Stimulated activated memory B cell treated with anti-CD40 and anti-IgM and Interleukin-4, amounts not matched to agents 10 μg/mL and 1 μg/mL and 100 μg/mL, for 72 hours (primary cell): ENCODE data around the gene DBN1.

Source experiments
- ATAC-seq: fragments of 150-1000 bp; cut with Tn5 transposase; 2 replicates; pipeline ENCODE4 v1.10.0; 2021
- H3K27ac Mint-ChIP-seq: one replicate; pipeline ENCODE4 v1.8.0; 2022; ENCODE audit warnings: mild to moderate bottlenecking, mixed read lengths
- H3K27me3 Mint-ChIP-seq: one replicate; pipeline ENCODE4 v1.8.0; 2022; ENCODE audit warnings: mixed read lengths
- H3K36me3 Mint-ChIP-seq: one replicate; pipeline ENCODE4 v1.8.0; 2022; ENCODE audit warnings: mixed read lengths
- H3K4me1 Mint-ChIP-seq: one replicate; pipeline ENCODE4 v1.8.0; 2022; ENCODE audit warnings: mixed read lengths
- H3K4me3 Mint-ChIP-seq: one replicate; pipeline ENCODE4 v1.8.0; 2022; ENCODE audit warnings: mild to moderate bottlenecking, moderate library complexity, mixed read lengths
- H3K9me3 Mint-ChIP-seq: one replicate; pipeline ENCODE4 v1.8.0; 2022; ENCODE audit warnings: mixed read lengths

Gene DBN1

GRCh38 chr5:177414481-177414880 lies 59.0 kb downstream of the DBN1 start:
- Mint-ChIP-seq H3K36me3 (no peaks in the 10 kb centered on the region), H3K27me3 (no peaks in the 10 kb centered on the region), H3K4me3 (no peak overlapping the region), H3K4me1 (peaks cover 10% of the 10 kb centered on the region), H3K9me3 (no peaks in the 10 kb centered on the region), H3K27ac (no peak overlapping the region)
- ATAC-seq: no peak

- H3K4me1 Mint-ChIP-seq: peaks cover 10% of the 10 kb centered on the region
- no peaks in the 10 kb centered on the region for H3K27me3 Mint-ChIP-seq
- ATAC-seq: peak; percentile 55
- peak overlapping the region; percentile 41 for H3K4me3 Mint-ChIP-seq
- H3K36me3 Mint-ChIP-seq: no peaks in the 10 kb centered on the region
- H3K9me3 Mint-ChIP-seq: no peaks in the 10 kb centered on the region
- no peak overlapping the region for H3K27ac Mint-ChIP-seq
Observed at GRCh38 chr5:177412603-177413233, 60.7 kb downstream of the DBN1 start.

DNA sequence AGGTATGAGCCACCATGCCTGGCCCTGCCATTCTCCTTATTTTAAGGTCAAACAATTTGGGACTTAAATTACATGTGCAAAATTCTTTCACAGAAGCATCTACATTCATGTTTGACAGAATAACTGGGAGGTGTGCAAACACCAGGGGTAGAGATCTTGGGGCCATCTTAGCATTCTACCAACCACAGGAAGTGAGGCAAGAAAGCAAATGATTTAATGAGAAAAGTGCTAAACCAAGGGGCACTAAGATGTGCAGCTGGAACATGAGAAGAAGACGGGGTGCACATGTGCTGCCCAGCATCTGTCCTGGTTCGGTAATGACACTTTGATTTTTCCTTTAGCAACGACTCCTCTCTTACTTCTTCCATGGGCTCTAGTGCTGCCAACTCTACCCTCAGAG lies 62.9 kb downstream of the DBN1 start:
- H3K27me3 Mint-ChIP-seq: no peaks in the 10 kb centered on the region
- ATAC-seq: no peak
- H3K9me3 Mint-ChIP-seq: no peaks in the 10 kb centered on the region
- peaks cover 18% of the 10 kb centered on the region for H3K4me1 Mint-ChIP-seq
- no peaks in the 10 kb centered on the region for H3K36me3 Mint-ChIP-seq
- H3K27ac Mint-ChIP-seq: no peak overlapping the region
- H3K4me3 Mint-ChIP-seq: no peak overlapping the region

- Mint-ChIP-seq H3K9me3 (no peaks in the 10 kb centered on the region), H3K4me1 (peaks cover 32% of the 10 kb centered on the region), H3K27ac (no peak within 1 kb of the TSS), H3K36me3 (no peaks in the 10 kb centered on the region), H3K27me3 (no peaks in the 10 kb centered on the region), H3K4me3 (no peak within 1 kb of the TSS)
- ATAC-seq: no peak
Observed at GRCh38 chr5:177409043-177409801, 64.2 kb downstream of the DBN1 start, which contains the start of gene F12. F12 (minus strand) TSS chr5:177409564; CDS start chr5:177409527, 37 bp downstream.
